GM13976 (cell line): ENCODE measurements around the gene LRFN4.

Experiments used
- DNase-seq: peaks from one replicate; pipeline ENCODE4 v3.0.0; 2012; ENCODE audit warnings: low spot score
- CTCF ChIP-seq: IDR thresholded peaks from 2 replicates; pipeline ENCODE4 v1.5.1; 2012; ENCODE audit warnings: borderline replicate concordance, mild to moderate bottlenecking; ENCODE audit not compliant: insufficient read depth; ENCODE audit errors: extremely low read depth, missing control alignments, control extremely low read depth
- in situ Hi-C: fragments of 300-500 bp; cut with MboI; formaldehyde crosslinking; loops from one replicate; pipeline ENCODE4 v1.12.0; 2022; ENCODE audit warnings: low sequenced_read_pairs, mixed read lengths, inconsistent platforms; ENCODE audit not compliant: unreplicated experiment

Gene LRFN4

GRCh38 chr11:66902486-66903177, 45.8 kb downstream of the LRFN4 start:
- in situ Hi-C loops, result no loop called here
- no peak for DNase-seq
- TF ChIP-seq CTCF, result no peak

GRCh38 chr11:66904055-66904454, 47.2 kb downstream of the LRFN4 start:
- no peak for TF ChIP-seq CTCF
- no peak for DNase-seq
- in situ Hi-C loops, result no loop called here

GRCh38 chr11:66904561-66904960, 47.7 kb downstream of the LRFN4 start:
- in situ Hi-C loops, result no loop called here
- TF ChIP-seq CTCF, result no peak
- no peak for DNase-seq

GRCh38 chr11:66904981-66905521, 48.2 kb downstream of the LRFN4 start:
- DNase-seq, result no peak
- in situ Hi-C loops, result no loop called here
- no peak for TF ChIP-seq CTCF

GRCh38 chr11:66905631-66906030, 48.8 kb downstream of the LRFN4 start:
- DNase-seq, result no peak
- in situ Hi-C loops, result no loop called here
- no peak for TF ChIP-seq CTCF

- DNase-seq, result no peak
- no peak for TF ChIP-seq CTCF
- in situ Hi-C loops, result no loop called here
These were observed 49.3 kb downstream of the LRFN4 start for GRCh38 chr11:66906061-66906733.
